Activated CD4-positive, alpha-beta memory T cell treated with anti-CD3 and anti-CD28 coated beads, Interleukin-2, amount 10 ng/mL, durations not matched to agents 7 days and 5 days (primary cell): ENCODE results near the gene TSC22D1. TPM values are rescaled to one million over a fixed set of nuclear protein-coding genes. Genes with fewer than 3 reads are reported as not detected.

ENCODE experiments used
- CTCF ChIA-PET: fragments of 350-600 bp; sonication (Branson Sonifier 250); formaldehyde crosslinking; loops from one replicate; lab custom pipeline; 2021; ENCODE audit warnings: antibody characterized with exemption, inconsistent platforms; lab: Charles Lee
- POLR2A ChIA-PET: fragments of 350-600 bp; sonication (Branson Sonifier 250); formaldehyde crosslinking; loops from one replicate; lab custom pipeline; 2021; ENCODE audit warnings: antibody characterized with exemption; lab: Charles Lee
- DNase-seq: peaks from one replicate; pipeline ENCODE4 v3.0.0-alpha.2; 2020
- H3K27ac Mint-ChIP-seq: one replicate; pipeline ENCODE4 v1.8.0; 2021; ENCODE audit warnings: mild to moderate bottlenecking, mixed read lengths
- H3K27me3 Mint-ChIP-seq: one replicate; pipeline ENCODE4 v1.8.0; 2021; ENCODE audit warnings: mixed read lengths
- H3K36me3 Mint-ChIP-seq: one replicate; pipeline ENCODE4 v1.8.0; 2021; ENCODE audit warnings: low read depth, mixed read lengths
- H3K4me1 Mint-ChIP-seq: one replicate; pipeline ENCODE4 v1.8.0; 2021; ENCODE audit warnings: mixed read lengths
- H3K4me3 Mint-ChIP-seq: one replicate; pipeline ENCODE4 v1.8.0; 2021; ENCODE audit warnings: mild to moderate bottlenecking, mixed read lengths
- H3K9me3 Mint-ChIP-seq: one replicate; pipeline ENCODE4 v1.8.0; 2021; ENCODE audit warnings: mixed read lengths
- total RNA-seq, 2 experiments: library from RNA; stranded (reverse); gene quantifications; one replicate each; pipeline ENCODE4 v1.2.3, GENCODE V29; 2021

The TSC22D1 gene
- total RNA-seq, 2 experiments from 2014 or later, result 9.4 to 12.6 TPM

DNA sequence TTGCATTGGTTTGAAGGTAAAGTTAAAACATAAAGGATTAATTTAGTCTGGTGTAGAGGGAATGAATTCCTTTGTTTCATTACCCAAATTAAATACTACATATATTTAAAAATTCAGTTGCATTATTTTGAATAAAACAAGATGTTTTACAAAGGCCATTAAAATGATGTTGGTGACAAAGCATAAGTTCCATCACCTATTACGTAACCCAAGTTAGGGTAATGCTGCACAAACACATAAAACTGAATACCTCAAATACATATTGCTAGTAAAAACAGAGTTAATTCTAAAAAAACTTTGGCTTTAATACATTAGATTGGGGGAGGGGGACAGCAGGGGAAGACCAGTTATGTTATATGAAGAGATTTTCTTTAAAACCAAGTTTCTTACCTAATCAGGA, 122.2 kb downstream of the TSC22D1 start:
- ChIA-PET POLR2A (no interaction called here), CTCF (no interaction called here)
- H3K36me3 Mint-ChIP-seq, result no peaks in the 10 kb centered on the region
- H3K27me3 Mint-ChIP-seq, result no peaks in the 10 kb centered on the region
- no peak for DNase-seq
- no peaks in the 10 kb centered on the region for H3K9me3 Mint-ChIP-seq
- H3K27ac Mint-ChIP-seq, result no peak overlapping the region
- no peak overlapping the region for H3K4me3 Mint-ChIP-seq
- no peaks in the 10 kb centered on the region for H3K4me1 Mint-ChIP-seq

DNA sequence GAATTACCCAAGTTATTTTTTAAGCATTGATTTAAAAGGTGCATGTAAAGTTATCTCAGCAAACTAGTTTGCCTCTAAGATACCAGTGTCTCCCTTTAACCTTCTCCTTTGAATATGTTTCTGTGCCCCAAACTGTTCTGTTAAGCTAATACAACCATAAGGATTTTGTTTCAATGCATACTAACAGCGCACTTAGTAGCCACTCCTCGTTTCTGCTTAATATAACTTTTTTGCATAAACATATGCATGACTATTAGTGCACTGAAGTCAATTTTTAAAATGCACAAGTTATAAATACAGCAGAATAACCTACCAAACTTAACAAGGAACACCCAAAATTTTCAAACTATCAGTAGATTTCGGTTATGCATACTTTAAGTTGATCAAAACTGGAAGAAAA, 123.1 kb downstream of the TSC22D1 start:
- Mint-ChIP-seq H3K4me3 (no peak overlapping the region), H3K36me3 (no peaks in the 10 kb centered on the region), H3K9me3 (no peaks in the 10 kb centered on the region), H3K27ac (no peak overlapping the region), H3K4me1 (no peaks in the 10 kb centered on the region), H3K27me3 (no peaks in the 10 kb centered on the region)
- DNase-seq, result no peak
- ChIA-PET POLR2A (no interaction called here), CTCF (no interaction called here)

GRCh38 chr13:44452418-44452817, 123.7 kb downstream of the TSC22D1 start:
- H3K4me3 Mint-ChIP-seq, result no peak overlapping the region
- no peaks in the 10 kb centered on the region for H3K36me3 Mint-ChIP-seq
- no peaks in the 10 kb centered on the region for H3K27me3 Mint-ChIP-seq
- H3K27ac Mint-ChIP-seq, result no peak overlapping the region
- H3K9me3 Mint-ChIP-seq, result no peaks in the 10 kb centered on the region
- POLR2A ChIA-PET, result no interaction called here
- CTCF ChIA-PET, result interaction anchor here (1.6 kb wide), 1 partner anchor 9 kb away, joined by 4 read pairs; no protein-coding TSS in a partner anchor
- no peaks in the 10 kb centered on the region for H3K4me1 Mint-ChIP-seq
- no peak for DNase-seq

GRCh38 chr13:44451651-44452050, 124.5 kb downstream of the TSC22D1 start:
- Mint-ChIP-seq H3K9me3 (no peaks in the 10 kb centered on the region), H3K27me3 (no peaks in the 10 kb centered on the region), H3K4me3 (no peak overlapping the region), H3K4me1 (no peaks in the 10 kb centered on the region), H3K27ac (no peak overlapping the region), H3K36me3 (no peaks in the 10 kb centered on the region)
- POLR2A ChIA-PET, result no interaction called here
- DNase-seq, result no peak
- CTCF ChIA-PET, result interaction anchor here (1.6 kb wide), 1 partner anchor 9 kb away, joined by 4 read pairs; no protein-coding TSS in a partner anchor

GRCh38 chr13:44451126-44451525, 125.0 kb downstream of the TSC22D1 start:
- H3K4me3 Mint-ChIP-seq, result no peak overlapping the region
- no peaks in the 10 kb centered on the region for H3K27me3 Mint-ChIP-seq
- ChIA-PET CTCF (interaction anchor here (1.6 kb wide), 1 partner anchor 10 kb away, joined by 4 read pairs; no protein-coding TSS in a partner anchor), POLR2A (no interaction called here)
- no peaks in the 10 kb centered on the region for H3K9me3 Mint-ChIP-seq
- H3K27ac Mint-ChIP-seq, result no peak overlapping the region
- DNase-seq, result no peak
- H3K4me1 Mint-ChIP-seq, result no peaks in the 10 kb centered on the region
- no peaks in the 10 kb centered on the region for H3K36me3 Mint-ChIP-seq

DNA sequence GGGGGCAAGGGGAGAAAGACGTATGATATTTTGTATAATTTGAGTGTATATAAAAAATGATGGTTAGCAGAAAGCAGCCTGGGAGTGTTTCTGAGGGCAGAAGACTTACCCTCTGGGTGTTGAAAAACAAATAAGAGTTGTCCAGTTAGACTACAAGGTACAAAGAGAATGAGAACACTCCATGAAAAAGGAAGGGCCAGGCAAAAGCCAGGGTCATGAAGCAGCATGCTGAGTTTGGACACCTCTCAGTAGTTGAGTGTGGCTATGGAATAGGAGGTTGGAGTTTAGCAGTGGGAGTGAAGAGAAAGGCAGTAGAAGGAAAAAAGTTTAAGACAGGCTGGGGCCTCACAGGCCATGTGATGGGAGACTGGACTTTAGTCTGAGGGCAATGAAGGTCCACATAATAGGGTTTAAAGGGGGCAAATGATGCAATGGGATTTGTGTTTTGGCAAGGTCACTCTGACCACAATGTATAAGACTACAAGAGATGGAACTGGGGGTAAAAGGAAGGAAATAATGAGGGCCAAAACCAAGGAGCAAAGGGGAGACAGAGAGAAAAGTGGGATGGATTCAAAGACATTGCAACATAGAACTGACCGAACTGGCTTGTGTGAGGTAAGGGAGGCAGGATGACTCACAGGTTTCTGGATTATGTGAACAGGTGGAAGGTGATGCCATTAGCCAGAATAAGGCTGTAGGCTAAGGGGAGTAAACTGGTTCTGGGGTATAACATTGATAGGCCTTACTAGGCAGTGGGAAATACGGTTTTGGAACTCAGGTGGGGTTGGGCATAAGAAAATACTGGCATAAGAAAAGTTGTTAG, 125.9 kb downstream of the TSC22D1 start:
- Mint-ChIP-seq H3K9me3 (no peaks in the 10 kb centered on the region), H3K27me3 (no peaks in the 10 kb centered on the region), H3K4me3 (no peak overlapping the region), H3K27ac (no peak overlapping the region), H3K4me1 (no peaks in the 10 kb centered on the region), H3K36me3 (no peaks in the 10 kb centered on the region)
- POLR2A ChIA-PET, result no interaction called here
- no peak for DNase-seq
- CTCF ChIA-PET, result no interaction called here

DNA sequence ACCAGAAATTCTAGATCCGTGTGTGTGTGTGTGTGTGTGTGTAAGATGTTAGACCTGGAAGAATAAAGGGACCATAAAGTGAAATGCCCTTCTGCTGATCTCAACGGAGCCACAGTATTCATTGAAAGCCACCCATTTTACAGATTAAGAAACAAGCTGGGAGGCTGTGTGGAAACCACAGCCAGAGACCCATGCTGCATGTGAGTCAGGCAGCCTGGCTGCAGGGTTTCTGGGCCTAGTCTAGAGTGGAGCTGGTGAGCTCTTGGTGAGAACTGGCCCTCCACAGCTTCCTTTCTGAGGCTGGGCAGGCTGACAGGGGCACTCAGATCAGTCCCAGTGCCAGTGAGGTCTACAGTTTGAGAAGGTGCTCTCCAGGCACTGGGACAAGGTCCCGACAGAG, 127.3 kb downstream of the TSC22D1 start:
- CTCF ChIA-PET, result no interaction called here
- Mint-ChIP-seq H3K36me3 (no peaks in the 10 kb centered on the region), H3K4me1 (no peaks in the 10 kb centered on the region), H3K27me3 (peaks cover 2% of the 10 kb centered on the region), H3K27ac (no peak overlapping the region), H3K4me3 (no peak overlapping the region), H3K9me3 (no peaks in the 10 kb centered on the region)
- POLR2A ChIA-PET, result no interaction called here
- DNase-seq, result no peak

- no peaks in the 10 kb centered on the region for H3K36me3 Mint-ChIP-seq
- ChIA-PET POLR2A (no interaction called here), CTCF (no interaction called here)
- no peak overlapping the region for H3K27ac Mint-ChIP-seq
- peaks cover 2% of the 10 kb centered on the region for H3K27me3 Mint-ChIP-seq
- no peaks in the 10 kb centered on the region for H3K4me1 Mint-ChIP-seq
- no peak for DNase-seq
- H3K9me3 Mint-ChIP-seq, result no peaks in the 10 kb centered on the region
- H3K4me3 Mint-ChIP-seq, result no peak overlapping the region
These were observed 127.8 kb downstream of the TSC22D1 start for GRCh38 chr13:44448373-44448772.

- H3K4me3 Mint-ChIP-seq, result no peak overlapping the region
- peaks cover 2% of the 10 kb centered on the region for H3K27me3 Mint-ChIP-seq
- H3K36me3 Mint-ChIP-seq, result no peaks in the 10 kb centered on the region
- no peaks in the 10 kb centered on the region for H3K4me1 Mint-ChIP-seq
- H3K27ac Mint-ChIP-seq, result no peak overlapping the region
- H3K9me3 Mint-ChIP-seq, result no peaks in the 10 kb centered on the region
- ChIA-PET CTCF (no interaction called here), POLR2A (no interaction called here)
- no peak for DNase-seq
These were observed 128.3 kb downstream of the TSC22D1 start for GRCh38 chr13:44447783-44448321.

DNA sequence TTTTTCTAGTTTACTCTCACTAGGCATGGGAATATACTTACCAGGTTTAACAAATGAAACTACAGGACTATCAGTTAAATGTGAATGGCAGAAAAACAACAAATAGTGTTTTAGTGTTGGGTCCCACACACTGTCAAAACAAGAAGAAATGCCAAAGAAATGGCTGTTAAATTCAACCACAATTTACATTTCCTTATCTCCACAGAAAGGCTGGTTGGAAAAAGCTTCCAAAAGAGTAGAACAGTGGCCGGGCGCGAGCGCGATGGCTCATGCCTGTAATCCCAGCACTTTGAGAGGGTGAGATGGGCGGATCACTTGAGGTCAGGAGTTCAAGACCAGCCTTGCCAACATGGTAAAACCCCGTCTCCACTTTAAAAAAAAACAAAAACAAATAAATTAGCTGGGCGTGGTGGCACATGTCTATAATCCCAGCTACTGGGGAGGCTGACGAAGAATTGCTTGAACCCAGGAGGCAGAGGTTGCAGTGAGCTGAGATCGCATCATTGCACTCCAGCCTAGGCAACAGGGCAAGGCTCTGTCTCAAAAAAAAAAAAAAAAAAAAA, 136.0 kb downstream of the TSC22D1 start:
- POLR2A ChIA-PET, result no interaction called here
- Mint-ChIP-seq H3K4me3 (no peak overlapping the region), H3K9me3 (no peaks in the 10 kb centered on the region), H3K4me1 (peaks cover 18% of the 10 kb centered on the region), H3K36me3 (no peaks in the 10 kb centered on the region), H3K27me3 (peaks cover 40% of the 10 kb centered on the region), H3K27ac (no peak overlapping the region)
- CTCF ChIA-PET, result no interaction called here
- no peak for DNase-seq

DNA sequence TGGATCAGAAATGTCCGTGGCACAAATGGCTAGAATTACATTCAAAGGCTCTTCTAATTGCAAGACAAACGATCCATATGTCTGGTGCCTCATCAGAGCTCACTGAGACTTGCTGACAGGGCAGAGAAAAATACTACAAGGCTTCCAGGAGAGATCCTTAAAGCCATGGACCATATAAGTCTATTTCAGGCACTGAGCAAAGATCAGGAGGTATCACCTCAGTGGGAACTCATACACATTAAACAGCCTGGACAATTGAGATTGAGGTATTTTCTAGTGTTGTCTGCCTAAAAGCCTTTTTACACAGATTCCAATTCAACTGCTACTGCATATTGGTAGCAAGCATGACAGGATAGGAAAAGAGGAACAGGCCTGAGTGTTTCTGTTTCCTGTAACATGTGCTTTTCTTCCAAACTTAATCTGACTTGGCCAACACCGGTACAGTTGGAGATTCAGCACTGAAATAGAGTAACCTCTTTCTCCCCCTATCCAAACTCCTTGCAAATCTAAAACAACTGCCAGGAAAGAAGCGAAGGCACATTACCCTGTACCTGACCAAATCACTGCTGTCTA, 136.6 kb downstream of the TSC22D1 start:
- Mint-ChIP-seq H3K27me3 (peaks cover 42% of the 10 kb centered on the region), H3K27ac (no peak overlapping the region), H3K4me3 (no peak overlapping the region), H3K36me3 (no peaks in the 10 kb centered on the region), H3K9me3 (no peaks in the 10 kb centered on the region), H3K4me1 (peaks cover 20% of the 10 kb centered on the region)
- POLR2A ChIA-PET, result no interaction called here
- CTCF ChIA-PET, result interaction anchor here (0.6 to 5.0 kb wide), 3 partner anchors 48 to 533 kb away, joined by 4 to 58 read pairs (median 7); no protein-coding TSS in a partner anchor
- DNase-seq, result no peak

DNA sequence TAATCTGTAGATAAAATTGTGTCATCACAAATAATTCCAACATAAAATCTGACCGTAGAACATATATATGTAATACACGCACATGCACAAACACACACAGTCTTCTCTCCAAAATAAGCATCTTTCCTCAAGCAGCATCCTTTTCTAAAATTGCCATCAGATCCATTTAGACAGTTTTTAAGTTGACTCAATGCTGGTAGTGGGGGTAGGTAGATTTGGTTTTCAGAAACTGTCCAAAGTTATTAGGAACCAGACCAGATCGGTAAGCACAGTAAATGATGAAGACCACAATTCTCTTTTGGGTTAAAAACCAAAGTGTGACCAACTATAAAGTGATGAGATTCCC, 137.9 kb downstream of the TSC22D1 start:
- no peaks in the 10 kb centered on the region for H3K9me3 Mint-ChIP-seq
- H3K36me3 Mint-ChIP-seq, result no peaks in the 10 kb centered on the region
- H3K4me3 Mint-ChIP-seq, result no peak overlapping the region
- CTCF ChIA-PET, result interaction anchor here (1.3 to 5.0 kb wide), 6 partner anchors 14 to 531 kb away, joined by 3 to 58 read pairs (median 5); no protein-coding TSS in a partner anchor
- peaks cover 54% of the 10 kb centered on the region for H3K27me3 Mint-ChIP-seq
- peaks cover 20% of the 10 kb centered on the region for H3K4me1 Mint-ChIP-seq
- no peak overlapping the region for H3K27ac Mint-ChIP-seq
- POLR2A ChIA-PET, result no interaction called here
- no peak for DNase-seq
